ENCODE measurements around the gene SLC22A15. TPM values are rescaled to one million over a fixed set of nuclear protein-coding genes. Genes with fewer than 3 reads are reported as not detected.

Gene SLC22A15
- total RNA-seq, 1 donor from 2014 or later: 4.5 TPM

DNA sequence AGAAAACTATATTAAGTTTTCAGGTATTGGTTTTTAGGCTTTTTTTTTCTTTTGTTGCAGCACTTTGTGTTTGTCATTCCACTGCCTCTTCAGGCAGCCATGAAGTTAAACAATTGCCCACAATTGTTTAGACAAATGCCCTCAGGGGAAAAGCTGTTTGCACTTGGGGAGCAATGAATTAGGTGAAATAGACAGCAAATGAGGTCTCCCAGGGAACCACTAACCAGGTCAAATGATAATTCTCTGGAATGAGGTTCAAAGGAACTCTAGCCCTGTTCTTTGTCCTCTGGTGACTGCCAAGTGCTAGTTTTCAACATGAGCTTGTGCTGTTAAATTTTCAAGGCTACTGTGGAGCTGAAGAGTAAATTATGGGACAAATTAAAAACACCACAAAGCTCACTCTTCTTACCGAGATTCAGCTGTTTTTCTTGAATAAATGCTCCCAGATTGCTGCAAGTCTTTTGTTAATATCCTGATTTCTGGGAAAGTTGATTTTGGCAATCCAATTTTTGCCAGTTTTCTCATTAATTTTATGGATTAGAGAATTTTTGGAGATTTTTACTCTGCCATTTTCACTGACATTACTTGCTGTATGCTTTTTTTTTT, 119.8 kb downstream of the SLC22A15 start:
- no peak overlapping the region for H3K4me3 Mint-ChIP-seq (ENCODE audit: unreplicated experiment)
- H3K27me3 Mint-ChIP-seq (ENCODE audit: unreplicated experiment): no peaks in the 10 kb centered on the region
- H3K27ac Mint-ChIP-seq (ENCODE audit: unreplicated experiment): no peak overlapping the region
- no peaks in the 10 kb centered on the region for H3K4me1 Mint-ChIP-seq (ENCODE audit: unreplicated experiment)
- peaks cover 5% of the 10 kb centered on the region for H3K36me3 Mint-ChIP-seq (ENCODE audit: unreplicated experiment)
- peaks cover 13% of the 10 kb centered on the region for H3K9me3 Mint-ChIP-seq (ENCODE audit: unreplicated experiment)
- no peak for DNase-seq (ENCODE audit: extremely low spot score, unreplicated experiment)
- TF ChIP-seq CTCF (IDR thresholded peaks at IDR 0.05): no peak

DNA sequence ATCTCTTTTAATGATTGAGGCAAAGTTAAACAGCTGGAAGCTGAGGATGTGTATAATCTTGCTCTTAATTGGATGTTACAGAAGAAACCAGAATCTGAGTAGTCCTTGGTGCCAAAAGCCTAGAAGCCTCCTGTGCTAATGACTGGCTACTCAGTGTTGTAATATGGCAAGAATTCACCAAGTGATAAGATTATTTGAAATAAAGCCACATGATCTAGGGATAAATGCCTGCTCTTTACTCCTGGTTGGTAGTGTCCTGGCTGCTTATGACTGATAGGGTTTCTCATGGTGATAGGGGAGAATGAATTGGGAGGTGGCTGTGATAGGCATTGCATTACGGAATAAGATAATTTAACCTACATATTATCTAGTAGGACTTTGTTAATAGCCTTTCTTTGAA, 121.3 kb downstream of the SLC22A15 start:
- Mint-ChIP-seq H3K27me3 (ENCODE audit: unreplicated experiment) (no peaks in the 10 kb centered on the region), H3K4me3 (ENCODE audit: unreplicated experiment) (no peak overlapping the region)
- no peak for DNase-seq (ENCODE audit: extremely low spot score, unreplicated experiment)

GRCh38 chr1:116099379-116099778, 123.1 kb downstream of the SLC22A15 start:
- Mint-ChIP-seq H3K27me3 (ENCODE audit: unreplicated experiment) (no peaks in the 10 kb centered on the region), H3K9me3 (ENCODE audit: unreplicated experiment) (peaks cover 6% of the 10 kb centered on the region), H3K4me1 (ENCODE audit: unreplicated experiment) (no peaks in the 10 kb centered on the region), H3K27ac (ENCODE audit: unreplicated experiment) (no peak overlapping the region), H3K4me3 (ENCODE audit: unreplicated experiment) (no peak overlapping the region), H3K36me3 (ENCODE audit: unreplicated experiment) (peaks cover 5% of the 10 kb centered on the region)
- no peak for TF ChIP-seq CTCF (IDR thresholded peaks at IDR 0.05)
- no peak for DNase-seq (ENCODE audit: extremely low spot score, unreplicated experiment)

More for the DNA sequence above, 121.3 kb downstream of the SLC22A15 start:
- H3K9me3 Mint-ChIP-seq (ENCODE audit: unreplicated experiment): peaks cover 11% of the 10 kb centered on the region
- TF ChIP-seq CTCF (IDR thresholded peaks at IDR 0.05): no peak
- peaks cover 5% of the 10 kb centered on the region for H3K36me3 Mint-ChIP-seq (ENCODE audit: unreplicated experiment)
- H3K27ac Mint-ChIP-seq (ENCODE audit: unreplicated experiment): no peak overlapping the region
- no peaks in the 10 kb centered on the region for H3K4me1 Mint-ChIP-seq (ENCODE audit: unreplicated experiment)

- Mint-ChIP-seq H3K36me3 (ENCODE audit: unreplicated experiment) (peaks cover 4% of the 10 kb centered on the region), H3K4me3 (ENCODE audit: unreplicated experiment) (no peak overlapping the region), H3K27ac (ENCODE audit: unreplicated experiment) (no peak overlapping the region), H3K27me3 (ENCODE audit: unreplicated experiment) (no peaks in the 10 kb centered on the region), H3K9me3 (ENCODE audit: unreplicated experiment) (peaks cover 5% of the 10 kb centered on the region), H3K4me1 (ENCODE audit: unreplicated experiment) (no peaks in the 10 kb centered on the region)
- TF ChIP-seq CTCF (IDR thresholded peaks at IDR 0.05): no peak
- no peak for DNase-seq (ENCODE audit: extremely low spot score, unreplicated experiment)
These were observed 123.6 kb downstream of the SLC22A15 start for GRCh38 chr1:116099919-116100318.

DNA sequence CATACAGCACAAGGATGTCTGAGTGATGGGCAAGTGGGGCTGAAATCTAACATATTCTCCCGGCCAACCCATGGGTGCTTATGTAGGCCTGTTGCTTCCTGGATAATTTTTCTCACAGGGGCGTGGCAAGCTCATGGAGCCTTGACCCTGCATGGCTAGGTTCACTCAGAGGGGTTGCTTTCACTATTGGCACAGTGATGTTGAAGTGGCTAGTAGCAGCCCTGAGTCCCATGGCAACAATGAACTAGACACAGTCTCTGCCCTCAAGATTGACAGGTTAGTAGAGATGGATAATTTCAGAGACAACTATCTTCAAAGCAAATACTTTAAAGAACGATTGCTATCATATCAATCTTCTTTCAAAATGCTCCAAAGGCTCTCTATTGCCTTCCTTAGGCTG, 128.4 kb downstream of the SLC22A15 start:
- H3K27me3 Mint-ChIP-seq (ENCODE audit: unreplicated experiment): peaks cover 7% of the 10 kb centered on the region
- no peaks in the 10 kb centered on the region for H3K4me1 Mint-ChIP-seq (ENCODE audit: unreplicated experiment)
- H3K4me3 Mint-ChIP-seq (ENCODE audit: unreplicated experiment): no peak overlapping the region
- no peaks in the 10 kb centered on the region for H3K36me3 Mint-ChIP-seq (ENCODE audit: unreplicated experiment)
- H3K9me3 Mint-ChIP-seq (ENCODE audit: unreplicated experiment): no peaks in the 10 kb centered on the region
- no peak for DNase-seq (ENCODE audit: extremely low spot score, unreplicated experiment)
- TF ChIP-seq CTCF (IDR thresholded peaks at IDR 0.05): no peak
- H3K27ac Mint-ChIP-seq (ENCODE audit: unreplicated experiment): no peak overlapping the region

All from osteocyte (in vitro differentiated cells).